Testis (tissue), 2 donors: Measurements from ENCODE around the gene OCA2.

Experiments used
- POLR2A ChIP-seq: fragments of 450-650 bp; IDR thresholded peaks from one replicate; pipeline ENCODE4 v1.6.1; 2017; ENCODE audit warnings: antibody characterized with exemption, mild to moderate bottlenecking, moderate library complexity
- TF ChIP-seq, protein P1 (sequence below), 3 experiments: fragments of 450-650 bp in 2 of 3; fragments of 200-600 bp in 1 of 3; sonication (generic) in 1 of 3; IDR thresholded peaks; one replicate each; pipeline ENCODE4 v1.5.1; 2016 to 2019; ENCODE audit warnings: antibody characterized with exemption in 3 of 3, mild to moderate bottlenecking in 2 of 3, moderate library complexity in 1 of 3

DNA sequence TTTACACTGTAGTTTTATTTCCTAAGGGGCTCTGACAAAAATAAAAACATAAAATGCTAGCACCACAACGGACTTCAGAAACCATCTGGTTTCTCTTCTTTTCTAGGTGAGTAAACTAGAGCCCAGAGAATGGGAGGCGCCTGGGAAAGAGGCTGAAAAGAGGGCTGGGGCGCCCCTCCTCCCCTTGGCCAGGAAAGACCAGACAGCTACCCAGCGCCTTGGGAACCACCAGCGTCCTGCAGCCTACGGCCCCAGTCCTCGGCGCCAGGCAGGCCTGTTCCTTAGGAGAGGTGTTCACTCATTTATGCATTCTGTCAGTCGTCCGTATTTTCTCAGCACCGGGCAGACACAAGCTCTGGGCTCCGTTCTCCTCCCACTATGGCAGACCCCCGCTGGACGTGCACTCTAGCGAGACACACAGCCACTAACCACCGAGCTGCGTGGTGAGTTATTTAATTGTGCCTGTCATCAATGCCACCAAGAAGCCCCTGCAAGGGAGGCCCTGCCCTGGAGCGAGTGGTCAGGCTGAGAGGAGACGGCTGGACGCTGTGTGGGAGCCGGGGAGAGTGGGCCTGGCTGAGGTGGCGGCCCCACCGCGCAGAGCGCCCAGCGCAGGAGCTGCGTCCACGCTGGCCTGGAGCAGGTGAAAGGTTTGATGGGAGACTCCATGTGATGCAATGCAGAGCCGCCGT, 294.4 kb downstream of the OCA2 start:
- TF ChIP-seq, protein P1, sequence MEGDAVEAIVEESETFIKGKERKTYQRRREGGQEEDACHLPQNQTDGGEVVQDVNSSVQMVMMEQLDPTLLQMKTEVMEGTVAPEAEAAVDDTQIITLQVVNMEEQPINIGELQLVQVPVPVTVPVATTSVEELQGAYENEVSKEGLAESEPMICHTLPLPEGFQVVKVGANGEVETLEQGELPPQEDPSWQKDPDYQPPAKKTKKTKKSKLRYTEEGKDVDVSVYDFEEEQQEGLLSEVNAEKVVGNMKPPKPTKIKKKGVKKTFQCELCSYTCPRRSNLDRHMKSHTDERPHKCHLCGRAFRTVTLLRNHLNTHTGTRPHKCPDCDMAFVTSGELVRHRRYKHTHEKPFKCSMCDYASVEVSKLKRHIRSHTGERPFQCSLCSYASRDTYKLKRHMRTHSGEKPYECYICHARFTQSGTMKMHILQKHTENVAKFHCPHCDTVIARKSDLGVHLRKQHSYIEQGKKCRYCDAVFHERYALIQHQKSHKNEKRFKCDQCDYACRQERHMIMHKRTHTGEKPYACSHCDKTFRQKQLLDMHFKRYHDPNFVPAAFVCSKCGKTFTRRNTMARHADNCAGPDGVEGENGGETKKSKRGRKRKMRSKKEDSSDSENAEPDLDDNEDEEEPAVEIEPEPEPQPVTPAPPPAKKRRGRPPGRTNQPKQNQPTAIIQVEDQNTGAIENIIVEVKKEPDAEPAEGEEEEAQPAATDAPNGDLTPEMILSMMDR (IDR thresholded peaks at IDR 0.05) = no peak
- no peak for TF ChIP-seq POLR2A
